GM21526 (cell line): ENCODE results near the gene CA5A.
"Not testable (repeated sequence)": the region's sequence is repeated elsewhere in the genome, so short reads cannot be mapped to it uniquely, and the experiment has no call there.

Experiments used
- ATAC-seq: cut with Tn5 transposase; IDR thresholded peaks from one replicate; pipeline ENCODE4 v1.9.1; 2021; ENCODE audit warnings: moderate library complexity; ENCODE audit not compliant: unreplicated experiment, low FRiP score

Gene CA5A

DNA sequence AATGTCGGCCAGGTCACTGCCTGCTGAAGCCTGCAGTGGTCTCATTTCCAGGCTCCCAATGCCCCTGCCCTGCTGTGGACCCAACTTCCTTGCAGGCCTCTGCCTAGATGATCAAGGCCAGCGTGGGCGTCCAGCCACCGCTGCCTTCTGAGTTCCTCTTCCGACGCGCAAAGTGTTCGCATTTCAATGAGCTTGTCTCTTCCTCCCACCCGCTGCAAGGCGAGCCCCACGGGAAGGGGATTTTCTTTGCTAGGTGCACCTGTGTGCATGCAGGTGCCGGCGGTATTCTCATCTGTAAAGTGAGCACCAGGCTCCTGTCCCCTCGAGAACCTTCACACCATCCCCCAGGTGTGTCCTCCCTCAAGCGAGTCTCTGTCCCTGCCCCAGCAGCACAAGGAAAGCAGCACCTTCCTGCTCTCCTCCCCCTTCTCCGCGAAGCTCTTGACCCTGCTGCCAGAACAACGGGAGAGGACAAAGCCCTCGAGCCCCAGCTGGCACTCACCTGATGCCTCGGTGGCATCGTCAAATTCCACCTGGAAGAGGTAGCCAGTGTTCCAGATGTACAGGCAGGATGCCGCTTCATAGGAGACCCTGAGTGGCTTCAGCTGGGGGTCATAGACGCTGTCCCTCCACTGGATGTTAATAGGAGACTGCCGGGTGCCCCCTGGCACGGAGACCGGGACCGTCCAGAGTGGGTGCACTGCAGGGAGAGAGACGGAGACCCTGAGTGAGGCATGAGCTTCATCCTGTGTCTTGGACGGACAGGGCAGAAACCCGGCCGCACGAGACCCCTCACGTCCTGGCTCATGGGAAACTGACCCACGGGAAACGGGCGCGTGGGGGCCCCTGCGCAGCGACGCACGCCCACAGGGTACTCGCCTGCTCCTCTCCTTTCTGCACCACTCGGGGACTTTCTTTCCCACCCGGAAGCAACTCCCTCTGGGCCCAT is 9.8 kb downstream of the CA5A start:
- no peak for ATAC-seq

GRCh38 chr16:87924811-87925670 is 11.3 kb downstream of the CA5A start:
- no peak for ATAC-seq

GRCh38 chr16:87924041-87924810 is 12.1 kb downstream of the CA5A start:
- no peak for ATAC-seq

DNA sequence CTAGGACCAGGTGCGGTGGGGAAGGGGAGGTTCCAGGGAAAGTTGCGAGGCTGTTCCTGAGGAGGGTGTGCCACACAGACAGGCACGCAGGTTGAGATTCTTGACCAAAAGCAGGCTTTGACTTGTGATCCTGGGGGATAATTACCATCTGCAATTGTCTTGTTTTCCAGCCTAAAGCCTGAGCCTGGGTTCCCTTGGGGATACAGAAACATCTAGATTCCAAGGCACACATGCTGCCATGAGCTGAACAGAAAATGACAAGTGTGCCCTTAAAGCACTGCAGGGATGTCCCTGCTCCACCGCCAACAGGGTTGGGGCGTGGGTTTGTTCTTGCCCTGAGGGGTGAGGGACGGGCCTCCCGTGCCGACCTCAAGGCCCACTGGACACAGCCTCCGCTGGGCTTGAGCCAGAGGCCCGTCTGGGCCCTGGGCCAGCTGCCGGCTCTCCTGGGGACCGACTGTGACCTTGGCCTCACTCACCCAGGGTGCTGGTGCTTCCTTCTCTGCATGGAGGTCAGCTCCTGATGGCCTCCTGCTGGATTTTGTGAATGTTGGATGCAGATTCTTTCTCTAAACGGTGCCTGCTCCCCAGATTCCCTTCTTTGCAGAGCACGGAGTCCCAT is 14.0 kb downstream of the CA5A start:
- ATAC-seq: no peak

DNA sequence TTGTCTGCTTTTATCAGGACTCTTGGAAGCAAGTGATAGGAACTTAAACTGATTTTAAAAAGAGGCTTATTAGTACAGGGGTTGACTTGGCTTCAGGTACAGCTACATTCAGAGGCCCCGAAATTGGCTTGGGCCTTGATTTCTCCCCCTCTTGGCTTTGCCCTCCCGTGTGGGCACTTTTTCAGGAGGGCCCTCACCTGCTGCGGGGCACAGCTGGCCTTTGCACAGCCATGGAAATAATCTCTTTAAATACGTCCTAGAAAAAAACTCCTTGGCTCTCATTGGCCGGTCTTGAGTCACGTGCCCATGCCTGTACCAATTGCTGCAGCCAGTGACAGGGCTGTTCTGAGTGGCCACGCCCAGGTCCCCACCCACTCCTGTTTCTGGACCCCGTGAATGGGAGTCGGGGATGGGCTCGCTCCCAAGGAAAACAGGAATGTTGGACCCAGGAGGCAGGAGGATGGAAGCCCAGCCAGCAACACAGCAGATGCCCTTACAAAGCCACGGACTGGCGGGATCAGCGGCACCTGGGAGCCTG is 15.0 kb downstream of the CA5A start:
- ATAC-seq: no peak

GRCh38 chr16:87919681-87919994 is 16.7 kb downstream of the CA5A start:
- no peak for ATAC-seq

- no peak for ATAC-seq
Observed at GRCh38 chr16:87918866-87919680, 17.3 kb downstream of the CA5A start.

DNA sequence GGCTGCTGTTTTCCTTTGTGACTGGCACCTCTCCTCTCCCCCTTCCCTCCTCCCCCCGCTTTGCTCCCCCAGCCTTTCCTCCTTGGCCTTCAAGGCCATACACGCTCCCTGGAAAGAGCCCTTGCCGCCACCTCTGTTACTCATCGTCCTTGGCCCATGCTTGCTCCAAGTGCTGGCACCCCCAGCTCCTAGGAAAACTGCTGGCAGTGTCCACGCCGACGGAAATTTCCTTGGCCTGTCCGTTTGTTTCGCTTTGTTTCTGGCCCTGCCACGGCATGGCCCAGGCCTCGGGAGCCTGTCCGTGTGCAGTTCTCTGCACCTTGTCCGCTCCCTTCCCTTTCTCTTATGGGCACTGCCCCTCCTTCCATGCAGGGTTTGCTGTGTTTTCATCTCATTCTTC is 18.0 kb downstream of the CA5A start:
- ATAC-seq: no peak

- ATAC-seq: no peak
Observed at GRCh38 chr16:87917503-87917902, 18.8 kb downstream of the CA5A start.

DNA sequence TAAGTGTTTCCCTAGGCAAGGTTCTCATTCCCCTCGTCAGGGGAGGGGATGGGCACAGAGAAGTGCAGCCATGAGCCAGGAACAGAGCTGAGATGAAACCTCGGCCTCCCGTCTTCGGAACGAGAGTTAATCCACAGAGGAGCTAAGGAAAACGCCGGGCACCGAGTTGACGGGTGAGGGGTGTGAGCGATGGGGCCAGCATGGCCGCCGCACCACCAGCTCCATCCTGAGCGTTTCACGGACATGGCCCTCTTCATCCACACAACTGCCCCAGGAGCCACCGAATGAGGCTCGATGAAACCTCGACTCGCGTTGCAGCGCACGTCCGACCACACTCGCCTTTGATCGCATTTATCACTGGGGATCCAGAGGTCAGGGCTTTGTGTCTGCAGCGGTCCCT is 21.5 kb downstream of the CA5A start:
- ATAC-seq: no peak

GRCh38 chr16:87914021-87914725 is 22.2 kb downstream of the CA5A start:
- ATAC-seq: not testable (repeated sequence)

DNA sequence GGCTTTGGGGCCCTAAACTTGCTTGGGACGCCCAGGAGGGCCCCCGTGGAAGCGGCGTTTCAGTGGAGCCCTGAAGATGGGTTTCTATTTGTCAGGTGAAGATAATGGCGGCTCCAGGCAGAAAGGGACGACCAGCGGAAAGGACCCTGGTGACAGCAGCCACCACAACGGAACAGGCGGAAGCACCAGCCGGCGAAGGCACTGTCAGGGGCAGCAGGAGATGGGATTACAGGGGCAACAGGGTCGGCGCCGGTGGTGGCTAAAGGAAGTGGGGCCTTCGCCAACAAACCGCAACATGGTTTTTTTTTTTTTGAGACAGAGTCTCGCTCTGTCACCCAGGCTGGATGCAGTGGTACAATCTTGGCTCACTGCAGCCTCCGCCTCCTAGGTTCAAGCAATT is 23.6 kb downstream of the CA5A start:
- ATAC-seq: not testable (repeated sequence)

DNA sequence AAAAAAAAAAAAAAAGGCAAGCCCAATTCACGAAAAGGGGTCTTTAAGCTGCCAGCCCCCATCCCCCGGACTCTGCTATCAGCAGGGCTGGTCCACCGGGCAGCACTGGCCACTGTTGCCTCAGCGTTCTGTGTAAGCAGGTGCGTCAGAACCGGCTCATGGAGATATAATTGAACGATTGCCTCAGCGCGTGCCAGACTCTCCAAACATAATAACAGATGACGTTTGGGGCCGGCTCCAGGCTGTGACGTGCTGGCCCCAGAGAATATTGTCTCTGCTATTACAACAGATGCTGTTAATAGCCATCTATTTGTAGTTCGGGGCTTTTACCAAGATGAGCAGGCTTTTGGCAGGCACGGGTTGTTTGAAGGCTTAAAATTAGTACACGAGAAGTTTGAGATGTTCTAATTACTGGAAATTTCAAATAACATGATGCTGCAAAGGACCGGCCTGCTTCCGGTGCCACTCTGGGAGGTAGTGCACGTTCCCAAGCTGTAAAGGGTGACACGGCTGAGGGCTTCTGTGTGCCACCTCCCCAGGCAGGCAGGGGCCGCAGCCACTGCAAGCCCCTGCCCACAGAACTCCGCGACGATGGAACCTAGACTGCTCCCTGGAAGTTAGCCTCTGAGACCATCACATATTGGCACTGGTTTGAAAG is 25.1 kb downstream of the CA5A start:
- not testable (repeated sequence) for ATAC-seq

- ATAC-seq: peak; percentile 65
Observed at GRCh38 chr16:87909203-87909935, 27.0 kb downstream of the CA5A start.

DNA sequence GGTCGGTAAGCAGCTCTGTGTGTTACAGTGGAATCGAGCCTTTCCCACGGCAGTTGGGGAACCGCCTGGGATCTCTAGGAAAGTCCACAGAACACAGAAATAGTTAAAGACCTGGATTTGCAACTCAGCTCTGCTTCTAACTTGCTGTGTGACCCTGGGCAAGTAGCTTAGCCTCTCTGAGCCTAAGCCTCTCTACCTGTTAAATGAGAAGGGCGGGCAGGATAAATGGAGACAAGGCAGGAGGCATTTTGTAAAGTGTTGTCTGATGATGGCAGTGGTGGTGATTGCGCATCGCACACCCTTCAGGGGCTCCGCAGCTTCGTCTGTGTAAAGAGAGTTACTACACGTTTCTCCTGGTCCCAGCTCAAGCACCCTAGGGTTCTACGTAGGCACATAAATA is 28.2 kb downstream of the CA5A start:
- not testable (repeated sequence) for ATAC-seq

- not testable (repeated sequence) for ATAC-seq
Observed at GRCh38 chr16:87905521-87905920, 30.8 kb downstream of the CA5A start.

GRCh38 chr16:87904963-87905362 is 31.4 kb downstream of the CA5A start:
- ATAC-seq: not testable (repeated sequence)
